OCI-LY3 (cell line): ENCODE data around the gene C1orf21.

Experiments used
- EZH2phosphoT487 ChIP-seq: fragments of 200-600 bp; shearing (Covaris generic); IDR thresholded peaks from 2 replicates; pipeline ENCODE4 v1.6.1; 2018; ENCODE audit warnings: antibody characterized with exemption, mixed run types, low read depth
- TF ChIP-seq, protein P1 (sequence below): fragments of 200-600, 300-600 bp; sonication (generic); IDR thresholded peaks from 2 replicates; pipeline ENCODE4 v1.5.1; 2014; ENCODE audit warnings: antibody characterized with exemption, low read length, low read depth

- TF ChIP-seq, protein P1, sequence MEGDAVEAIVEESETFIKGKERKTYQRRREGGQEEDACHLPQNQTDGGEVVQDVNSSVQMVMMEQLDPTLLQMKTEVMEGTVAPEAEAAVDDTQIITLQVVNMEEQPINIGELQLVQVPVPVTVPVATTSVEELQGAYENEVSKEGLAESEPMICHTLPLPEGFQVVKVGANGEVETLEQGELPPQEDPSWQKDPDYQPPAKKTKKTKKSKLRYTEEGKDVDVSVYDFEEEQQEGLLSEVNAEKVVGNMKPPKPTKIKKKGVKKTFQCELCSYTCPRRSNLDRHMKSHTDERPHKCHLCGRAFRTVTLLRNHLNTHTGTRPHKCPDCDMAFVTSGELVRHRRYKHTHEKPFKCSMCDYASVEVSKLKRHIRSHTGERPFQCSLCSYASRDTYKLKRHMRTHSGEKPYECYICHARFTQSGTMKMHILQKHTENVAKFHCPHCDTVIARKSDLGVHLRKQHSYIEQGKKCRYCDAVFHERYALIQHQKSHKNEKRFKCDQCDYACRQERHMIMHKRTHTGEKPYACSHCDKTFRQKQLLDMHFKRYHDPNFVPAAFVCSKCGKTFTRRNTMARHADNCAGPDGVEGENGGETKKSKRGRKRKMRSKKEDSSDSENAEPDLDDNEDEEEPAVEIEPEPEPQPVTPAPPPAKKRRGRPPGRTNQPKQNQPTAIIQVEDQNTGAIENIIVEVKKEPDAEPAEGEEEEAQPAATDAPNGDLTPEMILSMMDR, result no peak
- no peak for TF ChIP-seq EZH2phosphoT487
These were observed 247.5 kb downstream of the C1orf21 start for GRCh38 chr1:184634296-184634695.
